Activated T-cell treated with anti-CD3 and anti-CD28 coated beads for 4 hours (primary cell): ENCODE measurements around the gene SIRT5.

ENCODE experiments used
- DNase-seq: peaks from one replicate; pipeline ENCODE4 v3.0.0-alpha.2; 2020

Gene SIRT5

GRCh38 chr6:13554929-13555333 lies 19.5 kb upstream of the SIRT5 start:
- no peak for DNase-seq

- no peak for DNase-seq
Measured at GRCh38 chr6:13557841-13558240, 16.6 kb upstream of the SIRT5 start.

DNA sequence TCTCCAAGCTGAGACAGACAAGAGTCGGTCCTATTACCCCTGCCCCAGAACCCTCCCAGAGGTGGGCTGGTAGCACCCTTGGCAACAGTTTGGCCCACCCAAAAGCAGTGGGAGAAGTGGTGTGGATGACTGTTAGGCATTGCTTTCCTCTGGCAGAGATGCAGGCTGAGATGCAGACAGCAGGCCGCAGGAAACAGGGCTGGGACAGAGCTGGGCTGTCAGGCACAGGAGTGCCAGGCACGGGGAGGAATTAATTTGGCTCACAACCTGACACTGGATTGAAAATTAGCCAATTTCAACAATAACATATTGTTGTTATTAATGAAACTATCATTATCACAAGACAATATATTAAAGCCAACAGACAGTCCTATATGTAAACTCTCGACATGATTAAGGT lies 15.7 kb upstream of the SIRT5 start:
- no peak for DNase-seq

GRCh38 chr6:13559251-13559650 lies 15.2 kb upstream of the SIRT5 start:
- no peak for DNase-seq

GRCh38 chr6:13559968-13560650 lies 14.3 kb upstream of the SIRT5 start:
- no peak for DNase-seq

DNA sequence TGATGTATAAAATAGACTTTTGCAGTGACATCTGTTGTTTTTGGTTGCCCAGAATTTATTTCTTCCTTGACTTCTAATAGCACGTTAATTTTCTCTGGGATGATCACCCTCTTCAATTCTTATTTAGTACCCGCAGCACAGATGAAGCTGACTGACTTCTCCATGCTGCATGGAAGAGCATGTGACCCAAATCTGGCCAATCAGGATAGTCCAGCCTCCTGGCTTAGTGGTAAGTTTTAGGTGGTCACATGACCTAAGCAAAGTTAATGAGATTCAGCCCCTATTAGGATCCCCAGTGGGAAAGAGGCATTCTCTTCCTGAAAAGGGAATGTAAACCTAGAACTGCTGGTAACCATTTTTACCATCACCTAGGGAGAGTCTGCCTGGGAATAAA lies 13.8 kb upstream of the SIRT5 start:
- DNase-seq, result no peak

DNA sequence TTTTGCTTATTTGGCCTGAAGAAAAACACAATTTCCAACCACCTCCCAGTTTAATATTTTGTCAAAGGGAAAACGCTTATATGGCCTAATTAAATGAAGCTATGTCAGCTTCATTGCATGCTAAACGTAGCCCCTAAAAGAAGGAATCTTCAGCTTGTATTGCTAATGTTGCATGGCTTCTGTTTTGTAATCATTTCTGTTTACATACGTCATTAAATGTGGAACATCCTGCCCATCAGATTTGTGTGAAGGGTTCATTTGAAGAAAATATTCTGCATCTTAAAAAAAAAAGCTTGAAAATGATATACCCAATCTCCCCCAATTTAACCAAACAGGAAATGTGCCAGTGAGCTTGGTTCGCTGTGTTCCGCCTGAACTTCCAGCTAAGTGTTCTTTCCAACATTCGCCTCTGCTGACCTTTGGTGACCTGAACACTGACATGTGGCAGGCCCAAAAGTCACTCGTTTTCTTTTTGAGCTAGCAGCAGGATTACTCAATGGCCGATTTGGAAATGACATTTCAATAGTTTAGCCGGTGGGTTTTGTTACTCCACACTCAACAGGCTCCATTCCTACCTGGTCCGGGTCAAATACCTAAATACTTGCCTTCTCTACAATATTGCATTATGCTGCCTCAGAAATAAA lies 12.7 kb upstream of the SIRT5 start:
- no peak for DNase-seq

- no peak for DNase-seq
Measured at GRCh38 chr6:13563009-13563408, 11.4 kb upstream of the SIRT5 start.

GRCh38 chr6:13565921-13566320 lies 8.5 kb upstream of the SIRT5 start:
- no peak for DNase-seq

- DNase-seq, result no peak
Measured at GRCh38 chr6:13566500-13566899, 7.9 kb upstream of the SIRT5 start.

GRCh38 chr6:13568970-13569369 lies 5.4 kb upstream of the SIRT5 start:
- DNase-seq, result no peak

DNA sequence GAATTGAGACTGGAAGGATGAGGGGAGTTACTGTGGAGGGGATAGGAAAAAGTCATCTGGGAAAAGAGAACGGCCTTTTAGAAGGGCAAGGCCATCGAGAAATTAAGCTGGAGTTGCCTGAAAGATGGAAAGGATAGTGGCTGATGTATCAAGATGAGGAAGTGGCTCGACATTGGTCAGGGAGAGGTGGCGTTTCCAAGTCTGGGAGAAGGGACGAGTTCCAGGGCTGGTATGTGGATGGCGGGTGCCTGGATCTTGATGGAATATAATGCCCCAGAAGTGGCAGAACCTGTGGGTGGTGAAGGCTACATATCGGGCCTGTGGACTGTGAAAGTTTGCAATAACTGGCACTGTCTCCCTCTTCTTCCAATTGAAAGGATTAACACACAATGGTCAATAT lies 2.2 kb upstream of the SIRT5 start:
- DNase-seq, result no peak

DNA sequence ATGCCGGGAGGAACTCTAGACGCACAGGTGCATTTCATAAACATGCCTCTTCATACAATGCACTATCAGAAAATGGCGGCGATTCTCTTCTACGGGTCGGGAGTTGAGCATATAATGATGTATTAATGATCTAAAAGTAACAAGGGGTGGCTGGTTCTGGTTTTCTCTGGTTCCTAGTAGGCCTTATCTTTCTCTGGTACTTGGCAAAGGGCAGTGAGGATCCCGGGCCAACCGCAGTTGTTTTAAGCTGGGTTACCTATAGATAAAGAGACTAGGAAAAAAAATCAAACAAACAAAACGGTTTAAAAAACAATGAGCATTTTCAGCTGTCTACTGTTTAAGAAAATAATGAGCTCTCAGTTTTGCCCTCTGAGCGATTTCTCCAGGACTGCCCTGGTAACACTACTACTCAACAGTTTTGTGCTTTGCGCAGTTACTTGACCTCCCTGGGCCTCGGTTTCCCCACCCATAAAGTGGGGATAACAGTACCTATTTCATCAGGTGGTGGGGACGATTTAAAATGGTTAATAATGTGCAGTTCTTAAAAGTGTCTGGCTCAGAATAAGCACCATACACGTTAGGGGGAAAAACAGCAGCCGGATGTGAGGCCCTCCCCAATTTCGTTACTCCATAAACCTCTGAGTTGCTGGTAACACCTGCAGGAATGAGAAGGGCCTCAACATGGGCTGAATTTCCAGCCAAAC lies 1.3 kb upstream of the SIRT5 start:
- DNase-seq, result no peak

GRCh38 chr6:13573669-13574110 lies 711 bp upstream of the SIRT5 start:
- DNase-seq, result peak; percentile 5

DNA sequence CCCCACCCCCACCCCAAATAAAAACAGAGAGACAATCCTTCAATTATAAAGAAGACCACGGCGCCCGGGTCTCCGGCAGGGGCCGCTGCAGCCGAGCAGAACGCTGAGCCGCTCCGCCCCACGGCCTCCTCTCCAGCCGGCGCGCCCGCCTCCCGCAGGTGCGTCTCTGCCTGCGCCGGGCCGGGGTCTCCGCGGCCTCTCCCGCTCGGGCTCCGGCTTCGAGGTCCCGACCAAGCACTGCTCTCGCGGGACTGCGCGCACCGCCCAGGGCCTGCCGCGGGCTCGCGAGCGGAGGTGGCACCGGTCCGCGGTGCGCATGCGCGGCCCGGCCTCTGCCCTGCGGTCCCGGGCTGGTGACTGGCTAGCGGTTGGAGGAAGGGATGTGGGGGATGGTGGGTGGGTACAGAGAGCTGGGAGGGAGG lies 241 bp upstream of the SIRT5 start:
- peak; percentile 90 for DNase-seq

GRCh38 chr6:13575377-13575775 lies 975 bp downstream of the SIRT5 start:
- DNase-seq, result peak; percentile 64

- no peak for DNase-seq
Measured at GRCh38 chr6:13576017-13576416, 1.6 kb downstream of the SIRT5 start.

DNA sequence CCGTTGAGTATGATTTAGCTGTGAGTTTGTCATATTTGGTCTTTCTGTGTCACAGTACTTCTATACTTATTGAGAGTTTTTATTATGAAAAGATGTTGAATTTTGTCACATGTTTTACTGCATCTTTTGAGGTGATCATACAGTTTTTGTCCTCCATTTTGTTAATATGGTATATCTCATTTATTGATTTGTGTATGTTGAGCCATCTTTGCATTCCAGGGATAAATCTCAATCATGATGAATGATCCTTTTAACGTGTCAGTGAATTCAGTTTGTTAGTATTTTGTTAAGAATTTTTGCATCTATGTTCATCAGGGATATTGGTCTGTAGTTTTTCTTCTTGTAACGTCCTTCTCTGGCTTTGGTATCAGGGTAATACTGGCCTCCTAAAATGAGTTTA lies 3.5 kb downstream of the SIRT5 start:
- no peak for DNase-seq

- no peak for DNase-seq
Measured at GRCh38 chr6:13579911-13580310, 5.5 kb downstream of the SIRT5 start.

GRCh38 chr6:13581700-13582229 lies 7.4 kb downstream of the SIRT5 start:
- no peak for DNase-seq

GRCh38 chr6:13586603-13587542 lies 12.5 kb downstream of the SIRT5 start:
- no peak for DNase-seq

GRCh38 chr6:13589801-13590200 lies 15.4 kb downstream of the SIRT5 start:
- DNase-seq, result no peak
